Right atrium auricular region (tissue), 2 donors: ENCODE measurements around the gene ERCC6L. TPM values are rescaled to one million over a fixed set of nuclear protein-coding genes. Genes with fewer than 3 reads are reported as not detected.

ENCODE experiments used
- DNase-seq: peaks from one replicate; pipeline ENCODE4 v3.0.0-alpha.2; 2019; ENCODE audit warnings: low spot score
- H3K27ac ChIP-seq, 2 donors: fragments of 200-600 bp; sonication (generic); 1 replicate in 1 of 2; 2 replicates in 1 of 2; pipeline ENCODE4 v1.5.1; 2016 to 2019
- H3K27me3 ChIP-seq, 2 donors: fragments of 200-600 bp; sonication (generic); one replicate each; pipeline versions ENCODE4 v1.5.1 to v1.6.0; 2017 to 2019
- H3K36me3 ChIP-seq: fragments of 200-600 bp; sonication (generic); one replicate; pipeline ENCODE4 v1.5.1; 2016
- H3K4me1 ChIP-seq, 2 donors: fragments of 200-600 bp; sonication (generic); one replicate each; pipeline versions ENCODE4 v1.5.1 to v1.6.0; 2017 to 2019
- H3K4me3 ChIP-seq, 2 donors: fragments of 200-600 bp; sonication (generic); 1 replicate in 1 of 2; 2 replicates in 1 of 2; pipeline ENCODE4 v1.5.1; 2017 to 2019; ENCODE audit warnings: mild to moderate bottlenecking in 1 of 2, moderate library complexity in 1 of 2
- H3K9me3 ChIP-seq, 2 donors: fragments of 200-600 bp; sonication (generic); one replicate each; pipeline ENCODE4 v1.5.1; 2019
- CTCF ChIP-seq, 2 donors: fragments of 200-600 bp; sonication (generic); IDR thresholded peaks; one replicate each; pipeline ENCODE4 v1.5.1; 2019; ENCODE audit warnings: antibody characterized with exemption in 2 of 2
- total RNA-seq, 2 donors: library from RNA; depleted of rRNA; stranded (reverse); fragments of >200 nt; gene quantifications; one replicate each; pipeline ENCODE4 v1.1.0, GENCODE V29; 2016

Gene ERCC6L
- total RNA-seq, 2 donors from 2014 or later: 0.15 TPM; not detected in 1

- H3K36me3 ChIP-seq: no peaks in the 10 kb centered on the region
These were observed 33.1 kb downstream of the ERCC6L start for GRCh38 chrX:72205706-72206105.

DNA sequence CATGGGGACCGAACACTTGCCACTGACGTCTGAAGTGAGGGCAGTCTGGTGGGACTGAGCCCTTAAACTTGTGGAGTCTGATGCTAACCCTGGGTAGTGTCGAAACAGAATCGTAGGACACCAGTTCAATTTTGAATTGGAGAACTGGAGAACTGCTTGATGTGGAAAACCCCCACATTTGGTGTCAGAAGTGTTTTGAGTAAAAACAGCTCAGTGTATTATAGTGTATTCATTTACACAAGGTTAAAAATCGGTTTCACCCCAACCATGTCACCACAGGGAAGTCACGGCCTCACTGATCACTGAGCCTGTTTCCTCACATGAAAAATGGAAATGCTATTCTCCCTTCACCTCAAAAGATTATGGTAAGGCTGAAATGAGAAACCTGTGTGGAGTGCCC is 35.4 kb downstream of the ERCC6L start:
- DNase-seq: no peak
- Histone ChIP-seq H3K27ac (no peak overlapping the region), H3K4me3 (no peak overlapping the region), H3K27me3 (no peaks in the 10 kb centered on the region), H3K4me1 (no peaks in the 10 kb centered on the region), H3K36me3 (no peaks in the 10 kb centered on the region), H3K9me3 (no peaks in the 10 kb centered on the region)
- no peak for TF ChIP-seq CTCF (IDR thresholded peaks at IDR 0.05)

More at GRCh38 chrX:72205706-72206105, 33.1 kb downstream of the ERCC6L start:
- no peak overlapping the region for H3K27ac ChIP-seq
- no peaks in the 10 kb centered on the region for H3K4me1 ChIP-seq
- H3K9me3 ChIP-seq: no peaks in the 10 kb centered on the region
- H3K27me3 ChIP-seq: no peaks in the 10 kb centered on the region
- no peak for DNase-seq
- no peak overlapping the region for H3K4me3 ChIP-seq
- TF ChIP-seq CTCF (IDR thresholded peaks at IDR 0.05): no peak

- Histone ChIP-seq H3K9me3 (no peaks in the 10 kb centered on the region), H3K27me3 (no peaks in the 10 kb centered on the region), H3K4me3 (no peak overlapping the region), H3K27ac (no peak overlapping the region), H3K36me3 (no peaks in the 10 kb centered on the region), H3K4me1 (no peaks in the 10 kb centered on the region)
- no peak for TF ChIP-seq CTCF (IDR thresholded peaks at IDR 0.05)
- no peak for DNase-seq
These were observed 35.9 kb downstream of the ERCC6L start for GRCh38 chrX:72202792-72203401.

GRCh38 chrX:72201836-72202536 is 36.8 kb downstream of the ERCC6L start:
- Histone ChIP-seq H3K9me3 (no peaks in the 10 kb centered on the region), H3K4me3 (no peak overlapping the region), H3K4me1 (no peaks in the 10 kb centered on the region), H3K27ac (no peak overlapping the region), H3K27me3 (no peaks in the 10 kb centered on the region), H3K36me3 (no peaks in the 10 kb centered on the region)
- DNase-seq: no peak
- no peak for TF ChIP-seq CTCF (IDR thresholded peaks at IDR 0.05)

DNA sequence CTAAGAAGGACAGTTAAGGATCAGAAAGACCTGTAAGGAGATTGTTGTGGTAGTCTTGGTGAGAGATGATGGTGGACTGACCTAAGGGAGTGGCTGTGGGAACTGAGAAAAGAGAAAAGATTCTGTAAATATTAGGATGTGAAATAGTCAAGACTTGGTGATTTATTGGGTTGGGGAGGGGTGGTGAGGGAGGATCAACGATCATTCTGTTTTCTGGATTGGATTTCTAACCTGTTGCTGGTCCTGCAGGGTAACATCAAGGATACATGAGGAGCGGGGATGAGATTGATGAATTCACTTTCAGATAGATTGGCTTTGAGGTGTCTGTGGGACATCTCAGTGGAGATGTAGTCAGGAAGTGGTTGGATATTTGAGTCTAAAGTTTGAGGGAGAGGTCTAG is 55.9 kb downstream of the ERCC6L start:
- H3K27ac ChIP-seq: no peak overlapping the region
- no peaks in the 10 kb centered on the region for H3K36me3 ChIP-seq
- no peak overlapping the region for H3K4me3 ChIP-seq
- H3K9me3 ChIP-seq: no peaks in the 10 kb centered on the region
- no peaks in the 10 kb centered on the region for H3K27me3 ChIP-seq
- TF ChIP-seq CTCF (IDR thresholded peaks at IDR 0.05): no peak
- no peak for DNase-seq
- peaks cover 0 to 9% of the 10 kb centered on the region in 2 donors for H3K4me1 ChIP-seq
